HG03108 (cell line): Measurements from ENCODE around the gene PKD2.
"Not testable (repeated sequence)": the region's sequence is repeated elsewhere in the genome, so short reads cannot be mapped to it uniquely, and the experiment has no call there.

Source experiments
- ATAC-seq: cut with Tn5 transposase; IDR thresholded peaks from one replicate; pipeline ENCODE4 v1.9.1; 2021; ENCODE audit warnings: moderate library complexity; ENCODE audit not compliant: unreplicated experiment

The PKD2 gene

GRCh38 chr4:88063634-88064296, 56.3 kb downstream of the PKD2 start:
- ATAC-seq: no peak

- ATAC-seq: no peak
Observed at GRCh38 chr4:88064410-88064809, 57.0 kb downstream of the PKD2 start.

- ATAC-seq: no peak
Observed at GRCh38 chr4:88070031-88070430, 62.6 kb downstream of the PKD2 start.

- no peak for ATAC-seq
Observed at GRCh38 chr4:88075336-88075735, 67.9 kb downstream of the PKD2 start.

GRCh38 chr4:88077911-88078524, 70.6 kb downstream of the PKD2 start:
- no peak for ATAC-seq

GRCh38 chr4:88078579-88078978, 71.1 kb downstream of the PKD2 start:
- no peak for ATAC-seq

GRCh38 chr4:88080626-88081025, 73.2 kb downstream of the PKD2 start:
- ATAC-seq: no peak

GRCh38 chr4:88087004-88087403, 79.6 kb downstream of the PKD2 start:
- ATAC-seq: no peak

- no peak for ATAC-seq
Observed at GRCh38 chr4:88090898-88091297, 83.5 kb downstream of the PKD2 start.

- no peak for ATAC-seq
Observed at GRCh38 chr4:88091378-88091777, 83.9 kb downstream of the PKD2 start.

GRCh38 chr4:88093874-88094273, 86.4 kb downstream of the PKD2 start:
- no peak for ATAC-seq

- ATAC-seq: no peak
Observed at GRCh38 chr4:88097301-88097700, 89.9 kb downstream of the PKD2 start.

GRCh38 chr4:88097781-88098180, 90.3 kb downstream of the PKD2 start:
- no peak for ATAC-seq

- no peak for ATAC-seq
Observed at GRCh38 chr4:88098993-88099752, 91.7 kb downstream of the PKD2 start.

- ATAC-seq: no peak
Observed at GRCh38 chr4:88101165-88101564, 93.7 kb downstream of the PKD2 start.

GRCh38 chr4:88102026-88102425, 94.6 kb downstream of the PKD2 start:
- no peak for ATAC-seq

GRCh38 chr4:88104902-88105610, 97.6 kb downstream of the PKD2 start:
- no peak for ATAC-seq

- no peak for ATAC-seq
Observed at GRCh38 chr4:88106205-88106604, 98.8 kb downstream of the PKD2 start.

GRCh38 chr4:88107406-88108107, 100.1 kb downstream of the PKD2 start:
- ATAC-seq: no peak

GRCh38 chr4:88108108-88108465, 100.7 kb downstream of the PKD2 start:
- ATAC-seq: not testable (repeated sequence)

GRCh38 chr4:88108747-88109122, 101.3 kb downstream of the PKD2 start:
- no peak for ATAC-seq
